ENCODE results near the gene RSPO3.

DNA sequence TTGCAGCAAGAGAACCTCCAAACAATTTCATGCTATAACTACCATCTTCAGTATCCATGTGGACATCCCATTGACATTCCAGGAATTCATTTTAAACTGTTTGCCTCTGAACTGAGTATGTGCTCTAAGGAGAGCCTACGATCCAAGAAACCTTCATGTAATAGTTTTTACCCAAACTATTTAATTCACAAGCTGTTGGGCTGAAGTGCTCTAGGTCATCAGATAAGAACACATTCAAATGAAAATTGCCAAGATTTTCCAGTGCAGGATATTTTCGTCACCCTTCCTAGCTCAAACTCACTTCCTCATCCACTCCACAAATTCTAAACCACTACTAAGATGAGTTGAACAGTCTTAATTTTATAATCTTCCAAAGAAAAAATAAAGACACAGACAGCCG lies 12.8 kb downstream of the RSPO3 start:
- TF ChIP-seq POLR2AphosphoS5 (IDR thresholded peaks at IDR 0.05; ENCODE audit: borderline replicate concordance, low read depth, low read length) (no peak), EZH2 (IDR thresholded peaks at IDR 0.05) (no peak), FOXP2 (optimal IDR thresholded peaks at IDR 0.05; ENCODE audit: control extremely low read depth, extremely low read length, insufficient read depth) (no peak)

Data from SK-N-MC (cell line).